ENCODE measurements around the gene CYSLTR2. TPM values are rescaled to one million over a fixed set of nuclear protein-coding genes. Genes with fewer than 3 reads are reported as not detected.

CYSLTR2 gene
- total and polyA plus RNA-seq, 2 of the 8 experiments (the other 6 are each of a cell fraction or from before 2014, with no cell fraction given) = not detected

GRCh38 chr13:48642061-48642460, 11.7 kb upstream of the CYSLTR2 start:
- H3K27me3 ChIP-seq (replicated peaks in 1 of 4; ENCODE audit: control insufficient read depth in 3 of 4, extremely low read depth in 1 of 4, insufficient read depth in 3 of 4, low read length in 3 of 4) = no peaks in the 10 kb centered on the region
- no peaks in the 10 kb centered on the region for H3K79me1 ChIP-seq (ENCODE audit: low read depth, low read length)
- peaks cover under 1 to 2% of the 10 kb centered on the region in 2 experiments; a peak in 1 of 4 replicates for H3K9me3 ChIP-seq (ENCODE audit: insufficient read depth in 2 of 2, low read depth in 1 of 2, low read length in 1 of 2)
- H4K20me1 ChIP-seq (replicated peaks in 1 of 2; ENCODE audit: control insufficient read depth in 1 of 2, insufficient read depth in 2 of 2, low read length in 2 of 2) = no peaks in the 10 kb centered on the region
- H4K91ac ChIP-seq (replicated peaks; ENCODE audit: insufficient read length, low read length) = no peak overlapping the region
- H3K23me2 ChIP-seq (ENCODE audit: low read depth, low read length) = no peaks in the 10 kb centered on the region; the same call in 1 of the 2 replicates
- H2BK20ac ChIP-seq (ENCODE audit: low read length) = no peak overlapping the region
- H3K4me1 ChIP-seq (replicated peaks in 1 of 4; ENCODE audit: control insufficient read depth in 3 of 4, insufficient read depth in 4 of 4, low read length in 3 of 4) = no peaks in the 10 kb centered on the region
- H3K9ac ChIP-seq (replicated peaks in 1 of 4; ENCODE audit: extremely low read depth in 1 of 4, low read depth in 3 of 4, low read length in 3 of 4) = no peak overlapping the region
- no peak overlapping the region for H3K18ac ChIP-seq (ENCODE audit: extremely low read depth, low read length)
- H3K4me2 ChIP-seq (ENCODE audit: insufficient read depth in 1 of 2, low read depth in 2 of 2, low read length in 2 of 2) = no peak overlapping the region
- H2BK120ac ChIP-seq (replicated peaks; ENCODE audit: low read depth, low read length) = no peak overlapping the region
- H3K4me3 ChIP-seq (ENCODE audit: extremely low read depth in 1 of 4, insufficient read depth in 2 of 4, low read depth in 3 of 4, low read length in 4 of 4) = no peak overlapping the region
- no peak overlapping the region for H2BK15ac ChIP-seq (ENCODE audit: low read length)
- H3K79me2 ChIP-seq (ENCODE audit: control insufficient read depth in 1 of 2, insufficient read depth in 2 of 2, low read length in 2 of 2) = no peaks in the 10 kb centered on the region
- no peak overlapping the region for H3K14ac ChIP-seq (ENCODE audit: insufficient read length)
- DNase-seq (ENCODE audit: low read depth in 1 of 2, low spot score in 2 of 2) (no peak), FAIRE-seq (no peak)
- H4K8ac ChIP-seq (ENCODE audit: extremely low read depth, insufficient read depth, low read length) = no peak overlapping the region
- WGBS, 2 experiments (ENCODE audit: extremely low coverage in 1 of 2, insufficient coverage in 1 of 2, insufficient read length in 1 of 2, insufficient replicate concordance in 2 of 2, low coverage in 1 of 2, low lambda C conversion rate in 2 of 2, missing lambda C conversion rate in 1 of 2) = 95% methylated on average over 6 of the region's 6 CpGs; no CpG with 5 or more reads in 1 of the 2 experiments
- no peaks in the 10 kb centered on the region for H3K36me3 ChIP-seq (ENCODE audit: control insufficient read depth in 2 of 4, insufficient read depth in 4 of 4, low read length in 3 of 4)
- TF ChIP-seq USF2 (IDR thresholded peaks at IDR 0.05; ENCODE audit: low read length) = no peak
- no peak for TF ChIP-seq JUND (IDR thresholded peaks at IDR 0.05; ENCODE audit: low read length)
- no peak for TF ChIP-seq BRCA1 (IDR thresholded peaks at IDR 0.05; ENCODE audit: low read depth, low read length)
- no peak for TF ChIP-seq RFX5 (IDR thresholded peaks at IDR 0.05; ENCODE audit: borderline replicate concordance, low read depth, low read length)
- TF ChIP-seq BACH1 (IDR thresholded peaks at IDR 0.05; ENCODE audit: low read length) = no peak
- no peak for TF ChIP-seq POLR2AphosphoS5 (IDR thresholded peaks at IDR 0.05; ENCODE audit: low read depth, low read length)
- no peak for TF ChIP-seq NRF1 (IDR thresholded peaks at IDR 0.05; ENCODE audit: low read depth, low read length)
- no peak for TF ChIP-seq SIX5 (IDR thresholded peaks at IDR 0.05; ENCODE audit: low read depth, low read length)
- TF ChIP-seq KDM5A (IDR thresholded peaks at IDR 0.05; ENCODE audit: low read length) = no peak
- no peak overlapping the region for H3K56ac ChIP-seq (replicated peaks; ENCODE audit: insufficient read length, low read depth, low read length)
- no peak overlapping the region for H3K27ac ChIP-seq (ENCODE audit: low read depth, low read length)
- ChIA-PET POLR2A (ENCODE audit: partially characterized antibody) (no interaction called here), CTCF (ENCODE audit: partially characterized antibody) (interaction anchor here (1.0 to 2.0 kb wide), 3 partner anchors 34 to 127 kb away, joined by 3 to 6 read pairs (median 5); no protein-coding TSS in a partner anchor)
- H3K23ac ChIP-seq (ENCODE audit: insufficient read length) = no peak overlapping the region
- no peak overlapping the region for H2BK12ac ChIP-seq (ENCODE audit: low read depth, low read length)
- H2AFZ ChIP-seq (ENCODE audit: low read length) = no peak overlapping the region
- H2BK5ac ChIP-seq (ENCODE audit: low read depth, low read length) = no peak overlapping the region
- no peak overlapping the region for H4K5ac ChIP-seq (ENCODE audit: insufficient read length, low read depth, low read length)
- H3K4ac ChIP-seq (replicated peaks; ENCODE audit: insufficient read length, low read depth, low read length) = no peak overlapping the region
- no peak overlapping the region for H2AK5ac ChIP-seq (ENCODE audit: low read depth, low read length)
